Activated CD4-positive, alpha-beta T cell treated with anti-CD3 and anti-CD28 coated beads, Interleukin-2, amount 10 ng/mL, durations not matched to agents 7 days and 5 days (primary cell): ENCODE data around the gene ARHGAP33. TPM values are rescaled to one million over a fixed set of nuclear protein-coding genes. Genes with fewer than 3 reads are reported as not detected.

Experiments
- CTCF ChIA-PET: fragments of 350-600 bp; sonication (Branson Sonifier 250); formaldehyde crosslinking; loops from one replicate; lab custom pipeline; 2021; ENCODE audit warnings: antibody characterized with exemption; lab: Charles Lee
- POLR2A ChIA-PET: fragments of 350-600 bp; sonication (Branson Sonifier 250); formaldehyde crosslinking; loops from one replicate; lab custom pipeline; 2021; ENCODE audit warnings: antibody characterized with exemption; lab: Charles Lee
- DNase-seq: peaks from one replicate; pipeline ENCODE4 v3.0.0-alpha.2; 2020
- H3K27ac Mint-ChIP-seq: one replicate; pipeline ENCODE4 v1.8.0; 2021; ENCODE audit warnings: mild to moderate bottlenecking, moderate library complexity, mixed read lengths
- H3K27me3 Mint-ChIP-seq: one replicate; pipeline ENCODE4 v1.8.0; 2021; ENCODE audit warnings: mixed read lengths
- H3K36me3 Mint-ChIP-seq: one replicate; pipeline ENCODE4 v1.8.0; 2021; ENCODE audit warnings: low read depth, mixed read lengths
- H3K4me1 Mint-ChIP-seq: one replicate; pipeline ENCODE4 v1.8.0; 2021; ENCODE audit warnings: mixed read lengths
- H3K4me3 Mint-ChIP-seq: one replicate; pipeline ENCODE4 v1.8.0; 2021; ENCODE audit warnings: mild to moderate bottlenecking, moderate library complexity, mixed read lengths
- H3K9me3 Mint-ChIP-seq: one replicate; pipeline ENCODE4 v1.8.0; 2021; ENCODE audit warnings: mixed read lengths
- total RNA-seq, 2 experiments: library from RNA; stranded (reverse); gene quantifications; one replicate each; pipeline ENCODE4 v1.2.3, GENCODE V29; 2021

The ARHGAP33 gene
- total RNA-seq, 2 experiments from 2014 or later: 91.3 to 101 TPM

- ChIA-PET CTCF (no interaction called here), POLR2A (no interaction called here)
- H3K27ac Mint-ChIP-seq: no peak overlapping the region
- no peak for DNase-seq
- no peaks in the 10 kb centered on the region for H3K27me3 Mint-ChIP-seq
- H3K9me3 Mint-ChIP-seq: no peaks in the 10 kb centered on the region
- H3K36me3 Mint-ChIP-seq: no peaks in the 10 kb centered on the region
- peaks cover 9% of the 10 kb centered on the region for H3K4me1 Mint-ChIP-seq
- H3K4me3 Mint-ChIP-seq: no peak overlapping the region
Observed at GRCh38 chr19:35805526-35806102, 30.2 kb downstream of the ARHGAP33 start.

GRCh38 chr19:35806597-35806996 is 31.2 kb downstream of the ARHGAP33 start:
- Mint-ChIP-seq H3K36me3 (no peaks in the 10 kb centered on the region), H3K4me1 (peaks cover 9% of the 10 kb centered on the region), H3K27me3 (no peaks in the 10 kb centered on the region), H3K27ac (no peak overlapping the region), H3K9me3 (no peaks in the 10 kb centered on the region), H3K4me3 (no peak overlapping the region)
- ChIA-PET POLR2A (no interaction called here), CTCF (interaction anchor here (1.4 kb wide), 1 partner anchor 13 kb away, joined by 5 read pairs; no protein-coding TSS in a partner anchor)
- no peak for DNase-seq

GRCh38 chr19:35807633-35808032 is 32.3 kb downstream of the ARHGAP33 start:
- H3K9me3 Mint-ChIP-seq: no peaks in the 10 kb centered on the region

GRCh38 chr19:35811317-35812219 is 36.2 kb downstream of the ARHGAP33 start:
- Mint-ChIP-seq H3K9me3 (no peaks in the 10 kb centered on the region), H3K27ac (no peak overlapping the region), H3K27me3 (no peaks in the 10 kb centered on the region), H3K36me3 (no peaks in the 10 kb centered on the region), H3K4me3 (no peak overlapping the region), H3K4me1 (no peaks in the 10 kb centered on the region)
- POLR2A ChIA-PET: no interaction called here
- CTCF ChIA-PET: no interaction called here
- no peak for DNase-seq

More at GRCh38 chr19:35807633-35808032, 32.3 kb downstream of the ARHGAP33 start:
- no peak overlapping the region for H3K27ac Mint-ChIP-seq
- CTCF ChIA-PET: interaction anchor here (0.6 to 1.4 kb wide), 2 partner anchors 12 to 114 kb away, joined by 4 to 5 read pairs; no protein-coding TSS in a partner anchor
- POLR2A ChIA-PET: no interaction called here
- H3K27me3 Mint-ChIP-seq: no peaks in the 10 kb centered on the region
- H3K4me3 Mint-ChIP-seq: no peak overlapping the region
- H3K4me1 Mint-ChIP-seq: peaks cover 9% of the 10 kb centered on the region
- DNase-seq: no peak
- no peaks in the 10 kb centered on the region for H3K36me3 Mint-ChIP-seq

DNA sequence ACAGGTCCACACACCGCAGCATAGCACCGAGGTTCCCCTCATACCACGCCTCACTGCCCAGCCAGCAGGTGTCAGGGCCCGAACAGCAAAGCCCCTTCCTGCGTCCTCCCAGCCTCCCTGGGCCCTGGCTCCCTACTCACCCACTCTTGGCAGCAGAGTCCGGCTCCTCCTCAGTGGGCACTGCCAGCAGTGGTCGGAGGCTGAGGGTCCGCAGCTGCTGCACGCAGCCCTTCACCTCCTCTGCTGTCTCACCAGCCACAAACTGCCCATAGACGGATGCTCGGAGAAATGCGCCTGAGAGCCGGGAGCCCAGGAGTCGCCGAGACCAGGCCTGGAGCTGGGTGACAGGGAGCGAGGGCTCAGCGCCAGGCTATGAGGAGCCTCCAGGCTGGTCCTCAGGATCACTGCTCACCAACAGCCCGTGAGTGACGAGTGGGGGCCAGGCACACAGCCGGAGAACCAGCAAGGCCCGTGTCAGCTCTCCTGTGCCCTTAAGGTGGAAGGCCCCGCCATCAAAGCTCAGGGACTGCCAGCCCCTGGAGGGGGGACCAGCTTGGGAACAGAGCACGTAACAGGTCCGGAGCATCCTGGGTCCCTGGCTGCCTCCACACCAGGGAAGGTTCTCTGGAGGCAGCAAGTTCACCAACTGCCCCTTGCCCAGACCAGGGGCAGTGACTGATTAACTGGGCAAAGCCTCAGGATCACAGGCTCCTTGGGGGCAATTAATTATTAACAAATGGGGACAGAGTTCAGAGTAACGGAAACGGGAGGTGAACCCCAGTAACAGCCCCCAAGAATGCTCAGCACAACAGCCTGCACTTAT is 37.1 kb downstream of the ARHGAP33 start, which contains the start of gene PRODH2:
Gene PRODH2 (minus strand): TSS at position 626 of the 823 bp plus-strand sequence. CDS start 40 bp downstream, at position 586.
- H3K4me1 Mint-ChIP-seq: no peaks in the 10 kb centered on the region
- DNase-seq: no peak
- H3K27ac Mint-ChIP-seq: no peak within 1 kb of the TSS
- no peaks in the 10 kb centered on the region for H3K27me3 Mint-ChIP-seq
- H3K36me3 Mint-ChIP-seq: no peaks in the 10 kb centered on the region
- ChIA-PET CTCF (no interaction called here), POLR2A (no interaction called here)
- no peaks in the 10 kb centered on the region for H3K9me3 Mint-ChIP-seq
- H3K4me3 Mint-ChIP-seq: no peak within 1 kb of the TSS

GRCh38 chr19:35813043-35813890 is 37.9 kb downstream of the ARHGAP33 start:
- Mint-ChIP-seq H3K27me3 (no peaks in the 10 kb centered on the region), H3K4me3 (no peak overlapping the region), H3K4me1 (no peaks in the 10 kb centered on the region), H3K9me3 (no peaks in the 10 kb centered on the region), H3K27ac (no peak overlapping the region), H3K36me3 (no peaks in the 10 kb centered on the region)
- ChIA-PET POLR2A (no interaction called here), CTCF (interaction anchor here (0.9 kb wide), 1 partner anchor 14 kb away, joined by 3 read pairs; no protein-coding TSS in a partner anchor)
- DNase-seq: no peak

DNA sequence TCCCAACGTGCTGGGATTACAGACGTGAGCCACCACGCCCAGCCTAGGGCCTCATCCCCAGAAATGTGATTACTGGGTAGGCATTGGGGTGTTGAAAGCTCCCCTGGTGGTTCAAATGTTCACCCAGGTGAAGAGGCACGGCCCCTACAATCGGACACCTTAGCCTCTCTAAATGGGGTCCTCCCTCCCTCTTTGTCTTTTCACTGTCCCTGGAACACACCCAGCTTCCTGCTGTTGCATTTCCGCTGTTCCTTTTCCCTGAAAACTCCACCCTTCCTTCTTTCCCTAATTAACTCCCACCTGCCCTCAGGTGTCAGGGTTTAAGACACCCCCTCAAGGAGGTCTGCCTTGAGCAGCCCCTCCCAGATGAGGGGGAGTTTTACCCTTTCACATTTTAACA is 40.9 kb downstream of the ARHGAP33 start:
- ChIA-PET POLR2A (no interaction called here), CTCF (no interaction called here)

DNA sequence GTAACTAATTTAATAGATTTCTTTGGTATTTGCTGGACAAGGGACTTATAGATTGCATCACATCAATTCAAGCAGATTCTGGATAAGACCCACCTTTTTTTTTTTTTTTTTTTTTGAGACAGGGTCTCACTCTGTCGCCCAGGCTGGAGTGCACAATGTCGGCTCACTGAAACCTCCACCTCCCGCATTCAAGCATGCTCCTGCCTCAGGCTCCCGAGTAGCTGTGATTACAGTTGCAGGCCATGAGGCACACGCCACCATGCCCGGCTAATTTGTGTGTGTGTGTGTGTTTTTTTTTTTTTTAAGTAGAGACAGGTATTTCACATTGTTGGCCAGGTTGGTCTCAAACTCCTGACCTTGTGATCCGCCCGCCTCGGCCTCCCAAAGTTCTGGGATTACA is 41.5 kb downstream of the ARHGAP33 start:
- POLR2A ChIA-PET: no interaction called here
- H3K27me3 Mint-ChIP-seq: peaks cover 2% of the 10 kb centered on the region
- H3K27ac Mint-ChIP-seq: no peak overlapping the region
- no peaks in the 10 kb centered on the region for H3K4me1 Mint-ChIP-seq
- no peak overlapping the region for H3K4me3 Mint-ChIP-seq
- H3K36me3 Mint-ChIP-seq: no peaks in the 10 kb centered on the region
- CTCF ChIA-PET: no interaction called here
- no peak for DNase-seq
- no peaks in the 10 kb centered on the region for H3K9me3 Mint-ChIP-seq

More for the DNA sequence above, 40.9 kb downstream of the ARHGAP33 start:
- Mint-ChIP-seq H3K27me3 (peaks cover 2% of the 10 kb centered on the region), H3K36me3 (no peaks in the 10 kb centered on the region), H3K27ac (no peak overlapping the region), H3K4me3 (no peak overlapping the region), H3K4me1 (no peaks in the 10 kb centered on the region), H3K9me3 (no peaks in the 10 kb centered on the region)
- no peak for DNase-seq

- POLR2A ChIA-PET: no interaction called here
Observed at GRCh38 chr19:35818445-35818844, 43.1 kb downstream of the ARHGAP33 start.

GRCh38 chr19:35822579-35822978 is 47.2 kb downstream of the ARHGAP33 start:
- ChIA-PET POLR2A (no interaction called here), CTCF (no interaction called here)
- H3K9me3 Mint-ChIP-seq: no peaks in the 10 kb centered on the region
- no peak overlapping the region for H3K27ac Mint-ChIP-seq
- no peak overlapping the region for H3K4me3 Mint-ChIP-seq
- no peak for DNase-seq
- peaks cover 4% of the 10 kb centered on the region for H3K27me3 Mint-ChIP-seq
- H3K4me1 Mint-ChIP-seq: no peaks in the 10 kb centered on the region
- H3K36me3 Mint-ChIP-seq: no peaks in the 10 kb centered on the region

More at GRCh38 chr19:35818445-35818844, 43.1 kb downstream of the ARHGAP33 start:
- CTCF ChIA-PET: interaction anchor here (0.7 to 1.2 kb wide), 2 partner anchors 17 to 165 kb away, joined by 3 to 6 read pairs; no protein-coding TSS in a partner anchor
- Mint-ChIP-seq H3K9me3 (no peaks in the 10 kb centered on the region), H3K4me3 (no peak overlapping the region), H3K36me3 (no peaks in the 10 kb centered on the region), H3K4me1 (no peaks in the 10 kb centered on the region), H3K27me3 (peaks cover 2% of the 10 kb centered on the region), H3K27ac (no peak overlapping the region)
- no peak for DNase-seq

DNA sequence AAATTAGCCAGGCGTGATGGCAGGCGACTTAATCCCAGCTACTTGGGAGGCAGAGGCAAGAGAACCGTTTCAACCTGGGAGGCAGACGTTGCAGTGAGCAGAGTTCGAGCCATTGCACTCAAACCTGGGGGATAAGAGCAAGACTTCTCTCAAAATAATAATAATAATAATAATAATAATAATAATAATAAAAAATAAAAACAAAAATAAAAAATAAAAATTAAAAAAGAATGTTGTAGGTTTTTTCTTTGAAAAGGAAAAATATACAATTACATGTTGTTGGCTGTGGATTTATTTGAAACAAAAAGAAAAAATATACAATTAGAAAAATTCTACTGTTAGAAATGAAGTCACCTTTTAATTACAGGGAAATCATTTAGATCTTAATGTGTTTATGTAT is 48.8 kb downstream of the ARHGAP33 start:
- DNase-seq: no peak
- H3K36me3 Mint-ChIP-seq: no peaks in the 10 kb centered on the region
- H3K9me3 Mint-ChIP-seq: no peaks in the 10 kb centered on the region
- no peaks in the 10 kb centered on the region for H3K4me1 Mint-ChIP-seq
- H3K4me3 Mint-ChIP-seq: no peak overlapping the region
- H3K27me3 Mint-ChIP-seq: peaks cover 2% of the 10 kb centered on the region
- ChIA-PET POLR2A (no interaction called here), CTCF (no interaction called here)
- H3K27ac Mint-ChIP-seq: no peak overlapping the region
